ENCODE results near the gene FBN2.
"Not testable (repeated sequence)": the region's sequence is repeated elsewhere in the genome, so short reads cannot be mapped to it uniquely, and the experiment has no call there.

The FBN2 gene

DNA sequence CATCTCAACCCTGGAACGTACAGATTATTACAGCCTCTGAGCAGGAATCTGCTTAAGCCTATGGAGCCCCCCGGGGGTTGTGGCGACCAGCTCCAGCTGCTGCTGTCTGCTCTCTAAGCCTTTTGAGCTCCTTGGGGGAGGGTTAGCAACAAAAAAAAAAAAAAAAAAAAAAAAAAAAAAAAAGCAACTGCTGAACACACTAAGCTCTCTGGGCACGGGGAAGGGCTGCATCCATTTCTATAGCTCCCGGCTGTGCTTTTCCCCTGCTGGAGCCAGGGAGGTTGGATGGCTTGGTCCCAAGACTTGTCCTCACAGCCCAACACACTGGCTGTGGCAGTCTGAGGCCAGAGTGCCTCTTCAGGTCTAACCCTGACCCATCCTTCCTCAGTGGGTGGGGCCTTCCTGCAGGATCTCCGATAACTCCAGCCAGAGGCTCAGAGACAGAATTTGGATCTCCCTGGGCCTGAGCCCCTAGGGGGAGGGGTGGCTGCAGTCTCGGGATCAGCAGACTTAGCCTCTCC lies 82.1 kb downstream of the FBN2 start:
- no peak for DNase-seq (ENCODE audit: low read depth)
- TF ChIP-seq, protein P1, sequence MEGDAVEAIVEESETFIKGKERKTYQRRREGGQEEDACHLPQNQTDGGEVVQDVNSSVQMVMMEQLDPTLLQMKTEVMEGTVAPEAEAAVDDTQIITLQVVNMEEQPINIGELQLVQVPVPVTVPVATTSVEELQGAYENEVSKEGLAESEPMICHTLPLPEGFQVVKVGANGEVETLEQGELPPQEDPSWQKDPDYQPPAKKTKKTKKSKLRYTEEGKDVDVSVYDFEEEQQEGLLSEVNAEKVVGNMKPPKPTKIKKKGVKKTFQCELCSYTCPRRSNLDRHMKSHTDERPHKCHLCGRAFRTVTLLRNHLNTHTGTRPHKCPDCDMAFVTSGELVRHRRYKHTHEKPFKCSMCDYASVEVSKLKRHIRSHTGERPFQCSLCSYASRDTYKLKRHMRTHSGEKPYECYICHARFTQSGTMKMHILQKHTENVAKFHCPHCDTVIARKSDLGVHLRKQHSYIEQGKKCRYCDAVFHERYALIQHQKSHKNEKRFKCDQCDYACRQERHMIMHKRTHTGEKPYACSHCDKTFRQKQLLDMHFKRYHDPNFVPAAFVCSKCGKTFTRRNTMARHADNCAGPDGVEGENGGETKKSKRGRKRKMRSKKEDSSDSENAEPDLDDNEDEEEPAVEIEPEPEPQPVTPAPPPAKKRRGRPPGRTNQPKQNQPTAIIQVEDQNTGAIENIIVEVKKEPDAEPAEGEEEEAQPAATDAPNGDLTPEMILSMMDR (IDR thresholded peaks at IDR 0.05; ENCODE audit: insufficient read depth, low read depth, low read length, missing control alignments) = no peak
- no peak overlapping the region for H3K4me3 ChIP-seq (ENCODE audit: low read depth, low read length)

DNA sequence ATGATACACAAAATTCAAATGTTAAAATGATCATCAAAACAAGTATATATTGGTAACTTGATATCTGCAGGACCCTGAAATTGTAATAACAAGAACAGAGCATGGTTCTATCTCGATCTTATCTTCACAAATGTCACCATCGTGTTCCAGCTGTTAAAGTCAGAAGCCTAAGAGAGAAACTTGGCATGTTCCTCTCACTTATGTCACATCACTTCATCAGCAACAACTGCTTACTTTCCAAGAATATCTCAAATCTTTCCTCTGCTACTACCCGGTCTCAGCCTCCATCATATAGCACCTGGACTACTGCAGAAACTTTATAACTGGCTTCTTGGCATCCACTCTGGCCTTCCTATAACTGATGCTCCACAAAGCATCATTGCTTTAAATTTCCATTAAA lies 84.9 kb downstream of the FBN2 start:
- TF ChIP-seq, protein P1 (IDR thresholded peaks at IDR 0.05; ENCODE audit: insufficient read depth, low read depth, low read length, missing control alignments) = no peak
- no peak for DNase-seq (ENCODE audit: low read depth)
- H3K4me3 ChIP-seq (ENCODE audit: low read depth, low read length) = no peak overlapping the region

DNA sequence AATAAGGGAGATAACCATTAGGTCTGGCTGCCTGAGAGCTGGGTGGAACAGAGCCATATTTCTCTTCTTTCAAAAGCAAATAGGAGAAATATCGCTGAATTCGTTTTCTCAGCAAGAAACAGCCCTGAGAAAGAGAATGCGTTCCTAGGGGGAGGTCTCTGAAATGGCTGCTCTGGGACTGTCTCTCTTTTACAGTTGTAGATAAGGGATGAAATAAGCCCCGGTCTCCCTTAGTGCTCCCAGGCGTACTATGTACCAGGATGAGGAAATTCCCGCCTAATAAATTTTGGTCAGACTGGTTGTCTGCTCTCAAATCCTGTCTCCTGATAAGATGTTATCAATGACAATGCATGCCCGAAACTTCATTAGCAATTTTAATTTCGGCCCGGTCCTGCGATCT lies 90.8 kb downstream of the FBN2 start:
- not testable (repeated sequence) for H3K4me3 ChIP-seq (ENCODE audit: low read depth, low read length)

DNA sequence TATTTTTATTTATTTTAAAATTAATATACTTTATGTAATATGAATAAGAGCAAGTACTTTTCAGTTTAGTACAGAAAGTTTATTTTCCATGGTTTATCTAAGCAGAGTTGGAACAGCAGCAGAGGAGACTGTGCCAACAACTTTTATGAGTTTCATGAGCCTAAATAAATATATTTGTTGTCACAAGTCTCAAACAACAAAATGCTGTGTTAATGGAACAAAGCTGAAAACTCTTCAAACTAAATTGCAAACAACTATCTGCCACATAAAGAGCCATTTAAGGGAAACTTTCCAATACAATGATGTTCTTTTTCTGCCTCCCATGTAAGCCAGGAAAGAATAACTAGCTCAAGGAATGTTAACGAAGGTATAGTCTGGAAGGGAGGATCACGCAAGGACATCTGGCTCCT lies 96.1 kb downstream of the FBN2 start:
- H3K4me3 ChIP-seq (ENCODE audit: low read depth, low read length) = no peak overlapping the region
- no peak for DNase-seq (ENCODE audit: low read depth)
- TF ChIP-seq, protein P1 (IDR thresholded peaks at IDR 0.05; ENCODE audit: insufficient read depth, low read depth, low read length, missing control alignments) = no peak

More for the DNA sequence above, 90.8 kb downstream of the FBN2 start:
- not testable (repeated sequence) for DNase-seq (ENCODE audit: low read depth)

DNA sequence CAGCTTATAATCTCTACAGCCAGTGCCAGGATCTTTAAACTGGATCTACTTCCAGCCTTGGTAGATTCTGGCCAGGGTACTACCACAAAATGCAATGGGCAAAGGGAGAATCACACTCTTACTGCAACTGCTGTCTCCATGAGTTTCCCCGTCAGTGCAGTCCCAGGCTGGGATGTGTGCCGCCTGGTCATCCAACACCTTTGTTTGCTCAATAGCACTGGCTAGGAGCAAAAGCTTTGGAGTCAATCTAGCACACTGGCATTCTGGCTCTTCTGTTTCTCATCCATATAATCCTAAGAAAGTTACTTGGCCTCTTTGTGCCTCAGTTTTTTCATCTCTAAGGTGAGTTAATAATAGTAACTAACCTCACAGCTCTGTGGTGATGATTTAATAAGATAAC lies 96.9 kb downstream of the FBN2 start:
- TF ChIP-seq, protein P1 (IDR thresholded peaks at IDR 0.05; ENCODE audit: insufficient read depth, low read depth, low read length, missing control alignments) = no peak

DNA sequence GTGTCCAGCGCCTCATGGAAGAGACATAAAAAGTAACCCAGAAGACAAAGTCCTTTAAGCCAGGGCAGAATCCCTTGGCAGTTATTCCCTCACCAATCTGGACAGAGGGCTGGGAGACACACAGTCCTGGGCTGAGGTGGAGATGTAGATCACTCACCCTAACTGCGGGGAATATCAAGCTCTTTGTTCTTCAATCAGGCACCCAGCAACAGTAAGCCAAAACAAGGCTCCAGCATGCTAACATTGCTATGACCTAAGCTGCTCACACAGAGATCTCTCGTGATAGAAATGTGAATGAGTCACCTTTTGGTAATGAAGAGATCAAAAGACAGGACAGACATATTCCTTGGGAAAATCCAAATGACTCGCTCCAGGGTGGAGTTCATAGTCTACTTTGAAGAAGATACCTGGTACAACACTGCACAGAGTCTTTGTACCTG lies 101.3 kb downstream of the FBN2 start:
- no peak for DNase-seq (ENCODE audit: low read depth)
- TF ChIP-seq, protein P1 (IDR thresholded peaks at IDR 0.05; ENCODE audit: insufficient read depth, low read depth, low read length, missing control alignments) = no peak
- no peak overlapping the region for H3K4me3 ChIP-seq (ENCODE audit: low read depth, low read length)

More for the DNA sequence above, 96.9 kb downstream of the FBN2 start:
- DNase-seq (ENCODE audit: low read depth) = no peak
- H3K4me3 ChIP-seq (ENCODE audit: low read depth, low read length) = no peak overlapping the region

DNA sequence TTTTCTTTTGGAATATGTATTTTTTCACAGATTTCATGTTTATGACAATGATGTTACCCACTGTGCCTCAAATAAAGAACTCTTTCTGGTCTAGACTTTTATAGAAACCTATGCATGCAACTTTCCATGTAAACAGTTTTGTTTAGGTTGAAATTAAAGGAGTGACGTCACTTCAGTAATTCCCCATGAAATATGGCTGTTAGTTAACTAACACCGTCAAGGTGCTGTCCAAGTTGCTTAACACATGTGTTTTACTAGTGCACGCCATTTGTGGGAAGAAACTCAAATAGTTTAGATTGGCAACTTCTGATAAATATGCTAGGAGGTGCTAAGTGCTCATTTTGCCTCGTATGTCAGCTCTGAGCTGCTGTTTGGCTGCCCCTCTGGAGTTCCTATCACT lies 102.2 kb downstream of the FBN2 start:
- TF ChIP-seq, protein P1 (IDR thresholded peaks at IDR 0.05; ENCODE audit: insufficient read depth, low read depth, low read length, missing control alignments) = no peak
- no peak overlapping the region for H3K4me3 ChIP-seq (ENCODE audit: low read depth, low read length)
- DNase-seq (ENCODE audit: low read depth) = no peak

All from GM12865 (cell line).